ENCODE measurements around the gene ARAP2.

The ARAP2 gene

DNA sequence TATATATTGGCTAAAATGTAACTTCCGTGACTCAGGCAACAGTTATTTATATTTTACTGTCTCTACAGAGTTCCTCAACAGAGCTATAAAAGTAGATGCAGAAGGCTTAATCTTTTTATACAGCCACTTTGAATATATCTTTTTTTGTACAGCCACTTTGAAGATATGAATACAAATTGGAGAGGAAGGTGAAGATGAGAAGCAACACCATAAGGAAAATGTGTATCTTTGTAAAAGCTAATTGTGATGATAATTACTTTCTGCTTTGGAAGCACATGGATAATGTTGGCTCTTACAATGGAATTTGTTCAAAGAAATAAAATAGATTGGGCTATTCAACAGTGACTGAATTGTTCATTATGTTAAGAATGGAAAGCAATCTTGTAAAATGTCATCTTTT lies 205.8 kb downstream of the ARAP2 start:
- no peak for DNase-seq (ENCODE audit: low read depth)

GRCh38 chr4:36037127-36037526 lies 207.2 kb downstream of the ARAP2 start:
- no peak for DNase-seq (ENCODE audit: low read depth)

DNA sequence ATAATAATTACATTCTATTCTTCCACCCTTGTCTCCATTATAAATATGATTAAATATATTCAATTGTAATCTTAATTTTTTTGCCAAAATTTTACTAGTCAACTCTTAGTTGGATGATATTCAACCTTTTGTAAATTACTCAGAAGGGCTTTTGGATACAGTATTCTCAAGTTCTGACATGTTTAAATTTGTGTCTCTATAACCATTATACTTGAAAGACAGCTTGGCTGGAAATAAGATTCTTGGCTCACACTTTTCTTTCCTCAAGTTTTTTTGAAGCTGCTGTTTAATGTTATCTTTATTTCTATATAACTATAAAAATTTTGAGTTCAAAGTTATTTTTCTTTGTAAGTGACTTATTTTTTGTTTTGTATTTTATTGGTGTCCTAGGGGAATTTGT lies 214.4 kb downstream of the ARAP2 start:
- no peak for DNase-seq (ENCODE audit: low read depth)

DNA sequence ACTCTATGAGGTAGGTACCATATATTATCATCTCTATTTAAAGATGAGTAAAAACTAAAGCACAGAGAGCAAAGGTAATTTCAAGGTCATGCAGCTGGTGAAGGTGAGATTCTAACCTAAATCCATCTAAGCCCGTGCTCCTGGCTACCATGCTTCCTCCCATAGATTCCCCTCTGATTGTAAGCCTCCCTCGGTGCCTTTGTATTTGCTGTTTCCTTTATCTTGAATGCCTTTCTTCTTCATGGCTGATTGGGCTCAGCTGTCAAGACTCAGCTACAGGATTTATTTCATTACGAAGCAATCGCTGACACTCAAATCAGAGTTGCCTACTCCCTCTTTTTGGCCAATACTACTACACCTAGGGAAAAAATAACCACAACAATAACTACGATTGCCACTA lies 217.1 kb downstream of the ARAP2 start:
- DNase-seq (ENCODE audit: low read depth), result no peak

DNA sequence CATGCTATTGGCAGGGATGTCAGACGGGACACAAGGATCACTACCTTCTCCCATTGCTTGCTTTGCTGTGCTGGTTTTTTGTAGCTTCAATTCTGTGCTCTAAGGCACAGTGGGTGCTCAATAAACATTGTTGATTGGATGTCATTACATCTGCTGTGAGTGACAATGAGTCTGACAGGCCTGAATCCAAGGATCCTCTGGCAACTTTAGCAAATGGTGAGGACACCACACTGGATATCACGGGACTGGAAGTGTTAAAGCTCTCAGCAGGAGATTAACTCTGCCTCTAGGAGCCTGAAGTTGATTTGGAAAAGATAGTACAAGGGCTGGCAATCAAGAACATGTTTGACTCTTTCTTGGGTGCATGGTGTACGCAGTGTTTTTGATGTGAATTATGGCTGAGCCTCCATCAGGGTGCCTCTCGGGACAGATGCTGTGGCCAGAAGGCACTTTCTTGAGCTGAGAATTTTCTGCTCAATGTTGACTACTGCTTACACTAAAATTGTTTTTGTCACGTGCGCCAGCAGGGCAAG lies 217.9 kb downstream of the ARAP2 start:
- no peak for DNase-seq (ENCODE audit: low read depth)

DNA sequence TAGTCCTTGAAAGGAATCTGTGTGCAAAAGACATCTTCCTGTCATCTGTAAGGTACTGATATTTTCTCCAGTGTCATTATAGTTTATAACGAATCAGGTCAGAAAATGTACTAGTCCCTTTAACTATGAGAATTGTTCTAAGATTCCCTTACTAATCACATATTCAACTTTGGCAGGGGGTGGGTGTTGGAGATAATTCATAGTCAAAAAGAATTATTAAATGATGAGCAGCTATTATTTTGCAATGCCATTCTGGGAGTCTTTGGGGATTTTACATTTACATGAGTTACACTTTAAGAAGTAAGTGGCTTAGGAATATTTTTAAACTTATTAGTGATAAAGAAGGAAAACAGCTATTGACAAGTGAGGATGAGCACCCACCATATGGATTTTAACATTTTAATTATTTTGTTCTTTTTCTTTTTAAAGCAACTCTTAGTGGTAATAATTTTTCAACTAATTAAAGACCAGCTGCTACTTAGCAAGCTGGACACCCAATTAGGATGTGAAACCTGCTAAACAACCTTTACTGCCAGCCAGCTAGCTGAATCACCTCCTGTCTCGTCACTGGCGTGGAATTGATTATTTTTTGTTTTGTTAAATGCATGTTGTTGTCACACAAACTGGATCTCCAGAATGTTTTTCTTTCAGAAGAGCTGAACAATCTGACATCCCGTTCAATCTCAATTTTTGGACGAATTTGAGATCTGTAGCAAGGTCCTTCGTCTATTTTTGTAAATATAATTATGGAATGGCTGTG lies 219.2 kb downstream of the ARAP2 start:
- DNase-seq (ENCODE audit: low read depth), result no peak

DNA sequence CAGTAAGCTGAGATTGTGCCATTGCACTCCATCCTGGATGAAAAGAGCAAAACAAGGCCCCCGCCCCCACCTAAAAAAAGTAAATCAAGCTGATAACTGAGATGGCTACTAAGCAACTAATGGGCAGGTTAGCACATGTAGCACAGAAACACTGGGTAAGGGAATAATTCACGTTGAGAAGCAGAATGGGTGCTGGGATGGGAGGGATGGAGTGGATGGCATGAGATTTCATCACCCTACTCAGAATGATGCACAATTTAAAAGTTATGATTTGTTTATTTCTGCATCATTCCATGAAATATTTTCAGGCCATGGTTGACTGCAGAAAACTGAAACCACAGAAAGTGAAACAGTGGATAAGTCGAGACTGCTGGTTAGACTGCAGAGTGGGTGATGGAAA lies 224.0 kb downstream of the ARAP2 start:
- DNase-seq (ENCODE audit: low read depth), result no peak
